Pulmonary artery endothelial cell (primary cell): ENCODE data around the gene TMEM240. TPM values are rescaled to one million over a fixed set of nuclear protein-coding genes. Genes with fewer than 3 reads are reported as not detected.
"Not testable (repeated sequence)": the region's sequence is repeated elsewhere in the genome, so short reads cannot be mapped to it uniquely, and the experiment has no call there.

ENCODE experiments used
- DNase-seq: peaks from one replicate; pipeline ENCODE4 v3.0.0-alpha.2; 2011; ENCODE audit warnings: low read depth, low spot score
- total RNA-seq: library from RNA; depleted of rRNA; stranded (reverse); fragments of >200 nt; gene quantifications from 2 replicates; pipeline ENCODE4 v1.2.3, GENCODE V29; 2014

TMEM240 gene
- total RNA-seq, 1 donor from 2014 or later: 3.0 TPM

DNA sequence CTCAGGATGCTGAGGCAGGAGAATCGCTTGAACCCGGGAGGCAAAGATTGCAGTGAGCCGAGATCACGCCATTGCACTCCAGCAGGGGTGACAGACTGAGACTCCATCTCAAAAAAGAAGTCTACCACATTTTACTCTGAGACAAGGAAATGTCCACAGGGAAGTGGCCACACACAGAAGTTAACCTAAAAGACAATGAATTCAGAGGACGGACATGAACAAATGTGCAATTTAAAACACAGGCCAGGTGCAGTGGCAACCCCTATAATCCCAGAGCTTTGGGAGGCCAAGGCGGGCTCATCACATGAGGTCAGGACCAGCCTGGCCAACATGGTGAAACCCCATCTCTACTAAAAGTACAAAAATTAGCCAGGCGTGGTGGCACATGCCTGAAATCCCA, 17.3 kb upstream of the TMEM240 start:
- not testable (repeated sequence) for DNase-seq

DNA sequence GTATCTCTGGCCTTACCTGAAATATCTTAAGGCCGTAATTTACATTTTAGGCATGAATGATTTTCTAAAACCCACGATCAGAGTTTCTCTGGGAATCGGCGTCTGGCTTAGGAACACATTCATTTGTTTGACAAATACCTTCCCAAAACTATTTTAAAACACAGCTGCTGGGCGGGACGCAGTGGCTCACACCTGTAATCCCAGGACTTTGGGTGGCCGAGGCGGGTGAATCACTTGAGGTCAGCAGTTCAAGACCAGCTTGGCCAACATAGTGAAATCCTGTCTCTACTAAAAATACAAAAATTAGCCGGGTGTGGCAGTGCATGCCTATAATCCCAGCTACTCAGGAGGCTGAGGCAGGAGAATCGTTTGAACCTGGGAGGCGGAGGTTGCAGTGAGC, 16.5 kb upstream of the TMEM240 start:
- not testable (repeated sequence) for DNase-seq

DNA sequence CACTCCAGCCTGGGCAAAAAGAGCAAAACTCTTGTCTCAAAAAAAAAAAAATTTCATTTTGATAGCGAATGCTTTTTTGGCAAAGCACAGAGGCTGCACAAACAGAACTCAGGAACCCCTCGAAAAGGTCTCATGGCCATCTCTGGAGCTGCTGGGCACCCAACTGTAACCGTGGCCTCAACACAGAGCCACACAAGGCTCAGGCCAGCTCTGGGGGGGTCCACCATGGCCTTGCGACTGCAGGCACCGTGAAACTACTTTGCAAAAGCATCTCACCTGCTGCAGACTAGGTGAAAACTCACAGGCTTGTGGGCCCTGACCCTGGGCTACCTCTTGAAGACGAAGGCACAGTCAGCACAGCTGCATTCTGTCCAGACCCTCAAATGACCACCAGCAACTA, 16.1 kb upstream of the TMEM240 start:
- no peak for DNase-seq

DNA sequence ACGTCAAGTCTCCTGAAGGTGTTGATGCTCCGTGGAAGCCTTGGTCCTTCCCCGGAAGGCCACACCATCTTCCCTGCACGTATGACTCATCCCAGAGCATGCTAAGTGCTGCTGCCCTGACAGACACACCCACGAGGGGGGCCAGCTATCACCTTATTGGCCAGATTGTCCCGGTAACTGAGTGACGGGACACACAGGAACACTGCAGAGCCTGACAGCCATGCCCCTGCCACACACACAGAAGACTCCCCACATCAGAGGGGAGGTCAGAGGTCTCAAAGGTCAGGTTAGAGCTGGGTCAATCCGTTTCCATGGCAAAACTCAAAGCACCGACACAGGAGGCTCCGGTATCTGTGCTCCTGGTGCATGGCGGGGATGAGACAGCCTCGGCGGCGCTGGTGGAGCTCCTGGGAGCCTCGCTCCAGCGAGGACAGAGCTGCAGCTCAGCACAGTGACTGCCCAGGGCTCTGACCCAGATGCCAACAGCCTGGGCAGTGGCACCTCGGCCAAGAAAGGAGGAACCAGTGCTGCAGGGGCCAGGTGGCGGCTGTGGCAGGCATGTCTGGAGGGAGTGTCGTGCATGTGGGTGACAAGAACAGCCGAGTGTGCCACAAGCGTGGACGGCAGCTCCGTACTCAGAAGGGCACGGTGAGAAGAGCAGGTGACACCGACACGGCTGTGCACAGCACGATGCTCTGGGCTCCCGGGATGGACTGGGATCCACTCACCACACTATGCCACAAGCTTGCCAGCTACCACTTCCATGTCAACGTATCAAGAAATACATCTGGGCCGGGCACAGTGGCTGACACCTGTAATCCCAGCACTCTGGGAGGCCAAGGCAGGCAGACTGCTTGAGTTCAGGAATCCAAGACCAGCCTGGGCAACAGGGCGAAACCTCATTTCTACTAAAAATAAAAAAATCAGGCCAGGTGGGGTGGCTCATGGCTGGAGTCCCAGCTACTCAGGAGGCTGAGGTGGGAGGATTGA, 14.8 kb upstream of the TMEM240 start:
- no peak for DNase-seq

DNA sequence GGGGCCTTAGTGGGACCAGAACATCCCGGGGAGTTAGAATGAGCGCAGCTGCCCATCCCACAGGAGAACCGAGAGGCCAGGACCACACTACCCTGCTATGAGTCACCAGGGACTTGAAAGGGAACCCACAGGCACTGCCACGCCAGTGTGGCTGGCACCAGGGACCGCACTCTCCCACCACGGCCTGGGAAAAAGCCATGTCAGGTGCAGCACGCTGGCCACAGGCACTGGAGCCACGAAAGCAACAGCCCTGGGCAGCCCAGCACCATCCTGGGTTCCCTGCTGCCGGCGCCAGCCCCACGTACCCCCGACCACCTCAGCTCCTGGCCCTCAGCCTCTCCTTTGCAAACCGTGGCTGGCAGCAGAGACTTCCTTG, 14.1 kb upstream of the TMEM240 start:
- DNase-seq: no peak

DNA sequence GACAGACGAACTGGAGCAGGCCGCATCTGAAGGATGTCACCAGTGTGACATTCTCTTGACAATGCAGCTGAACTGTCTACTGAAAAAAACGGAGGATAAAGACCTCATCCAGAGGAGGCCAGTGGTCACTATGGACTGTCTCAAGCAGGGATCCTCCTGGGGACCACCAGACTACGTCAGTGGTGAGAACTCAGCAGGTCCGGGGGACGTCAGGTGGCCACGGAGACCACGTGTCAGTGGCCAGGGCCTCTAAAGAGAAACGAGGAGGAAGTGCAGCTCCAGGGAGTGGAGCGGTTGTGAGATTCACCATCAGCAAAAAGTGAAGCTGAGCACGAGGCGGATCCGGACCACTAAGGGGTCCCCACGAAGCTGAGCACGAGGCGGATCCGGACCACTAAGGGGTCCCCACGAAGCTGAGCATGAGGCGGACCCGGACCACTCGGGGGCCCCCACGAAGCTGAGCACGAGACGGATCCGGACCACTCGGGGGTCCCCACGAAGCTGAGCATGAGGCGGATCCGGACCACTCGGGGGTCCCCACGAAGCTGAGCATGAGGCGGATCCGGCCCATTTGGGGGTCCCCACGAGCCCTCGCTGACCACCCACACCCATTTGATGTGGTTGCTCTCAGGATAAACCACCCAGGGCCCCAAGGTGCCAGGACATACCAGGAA, 13.5 kb upstream of the TMEM240 start:
- DNase-seq: no peak

DNA sequence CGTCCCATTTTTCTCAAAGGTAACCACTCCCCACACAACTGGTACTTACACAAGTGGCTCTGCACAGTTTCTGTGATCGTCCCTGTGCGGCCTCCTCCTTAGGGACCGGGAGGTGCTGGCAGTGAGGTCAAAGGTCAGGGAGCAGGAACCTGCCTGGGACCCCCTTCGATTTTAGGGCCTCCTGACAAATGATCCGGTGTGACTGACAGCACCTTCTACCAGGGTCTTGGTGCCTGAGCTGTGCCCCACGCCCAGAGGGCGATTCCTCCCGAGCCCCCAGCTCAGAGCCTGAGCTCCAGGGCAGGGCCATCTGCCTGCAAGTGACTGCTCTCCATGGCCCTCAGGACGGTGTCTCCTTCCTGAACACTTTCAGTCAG, 11.8 kb upstream of the TMEM240 start:
- DNase-seq: no peak

DNA sequence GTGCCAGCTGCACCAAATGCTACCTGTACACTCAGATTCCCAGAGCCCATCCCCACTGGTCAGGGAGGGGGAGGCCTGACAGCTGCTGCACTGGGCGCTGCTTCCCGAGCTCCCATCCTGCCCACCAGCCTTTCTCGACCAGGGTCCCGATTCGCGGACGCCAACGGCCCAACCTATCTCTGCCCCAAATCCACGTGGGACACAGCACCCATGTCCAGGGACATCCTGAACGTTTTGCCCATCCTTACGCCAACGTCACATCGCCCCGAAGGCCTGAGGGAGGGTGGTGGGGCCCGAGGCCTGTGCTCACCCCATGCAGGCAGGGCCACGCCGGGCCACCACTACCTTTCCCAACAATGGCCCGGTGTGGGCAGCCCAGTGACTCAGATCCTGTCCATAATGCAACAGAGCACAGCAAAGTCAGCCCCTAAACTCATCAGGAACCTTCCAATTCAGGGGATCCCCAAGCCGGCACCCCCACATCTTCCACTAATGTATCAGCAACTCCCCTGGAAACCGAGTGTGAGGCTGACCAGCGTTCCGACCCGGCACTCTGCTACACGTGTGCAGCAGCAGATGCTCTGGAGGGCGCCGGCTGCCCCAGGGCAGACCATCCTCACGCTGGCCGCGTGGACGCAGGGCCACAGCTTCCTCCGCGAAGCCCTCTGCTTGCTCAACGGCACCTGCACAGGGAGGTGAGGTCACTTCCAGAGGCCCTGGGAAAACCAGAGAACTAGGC, 11.3 kb upstream of the TMEM240 start:
- no peak for DNase-seq

DNA sequence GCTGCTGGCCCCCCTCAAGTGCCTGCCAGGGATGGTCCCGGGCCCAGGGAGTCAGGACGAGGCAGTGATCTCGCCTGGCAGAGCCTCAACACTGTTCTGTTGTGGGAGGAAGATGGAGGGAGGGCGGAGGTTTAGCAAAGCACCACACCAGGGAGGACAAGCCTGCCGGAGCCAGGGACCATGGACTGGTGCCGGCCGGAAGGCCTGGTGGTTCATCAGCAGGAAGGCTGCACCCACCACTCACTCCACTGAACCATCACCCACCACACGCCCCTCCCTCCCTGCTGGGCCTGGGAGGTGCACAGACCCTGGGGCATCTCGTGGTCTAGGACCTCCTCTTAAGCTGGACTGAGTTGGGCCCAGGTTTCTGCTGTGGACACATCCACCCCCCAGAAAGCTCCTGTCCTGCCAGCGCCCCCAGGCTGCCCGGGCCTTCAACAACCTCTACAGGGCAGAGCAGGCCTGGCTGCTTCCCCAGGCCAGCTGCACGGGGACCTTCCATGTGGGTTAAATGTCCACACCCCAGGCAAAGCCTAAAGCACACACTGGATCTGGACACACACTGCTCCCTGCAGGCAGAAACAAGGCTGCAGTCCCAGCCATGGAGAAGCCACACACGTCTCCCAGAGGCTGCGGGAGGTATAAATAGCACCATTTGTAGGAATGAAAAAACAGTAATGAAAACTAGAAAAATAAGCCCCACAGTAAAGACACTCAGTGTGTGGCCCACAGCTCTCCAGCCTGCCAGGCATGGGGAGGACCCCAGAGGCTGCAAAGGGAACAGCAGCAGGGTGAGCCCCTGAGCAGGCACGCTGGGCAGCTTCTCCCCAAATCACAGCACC, 10.4 kb upstream of the TMEM240 start:
- DNase-seq: no peak

DNA sequence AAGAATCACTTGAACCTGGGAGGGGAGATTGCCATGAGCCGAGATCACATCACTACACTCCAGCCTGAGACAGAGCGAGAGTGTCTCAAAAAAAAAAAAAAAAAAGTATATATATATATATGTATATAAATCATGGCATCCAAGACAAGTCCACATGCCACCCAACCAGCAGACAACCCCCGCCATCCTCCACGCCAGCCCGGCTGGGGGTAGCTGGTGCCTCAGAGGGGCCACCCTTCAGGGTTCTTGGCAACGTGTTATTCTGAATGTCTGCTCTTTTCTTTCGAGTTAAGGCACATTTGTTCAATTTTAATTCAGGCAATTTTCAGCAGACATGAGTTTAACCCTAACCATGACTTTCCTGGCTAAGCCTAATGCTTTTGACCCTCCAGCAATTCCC, 9.7 kb upstream of the TMEM240 start:
- DNase-seq: no peak

DNA sequence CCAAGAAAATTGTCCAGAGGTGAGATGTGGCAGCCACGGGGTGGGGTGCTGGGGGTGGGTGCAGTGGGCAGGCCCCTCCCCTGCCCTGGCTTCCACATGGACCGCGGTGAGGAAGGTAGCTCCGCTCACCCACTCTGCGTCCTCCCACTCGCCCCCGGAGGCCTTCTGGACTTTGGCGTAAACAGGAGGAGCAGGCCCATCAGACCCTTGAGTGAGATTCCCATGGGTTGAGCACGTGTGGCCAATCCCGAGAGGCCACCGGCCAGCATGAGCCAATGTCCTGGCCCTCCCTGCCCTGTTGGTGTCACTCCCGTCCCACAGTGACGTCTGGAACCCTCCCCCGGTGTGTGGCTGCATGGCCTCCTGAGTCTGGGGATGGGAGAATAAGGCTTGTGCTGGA, 8.2 kb upstream of the TMEM240 start:
- DNase-seq: no peak

DNA sequence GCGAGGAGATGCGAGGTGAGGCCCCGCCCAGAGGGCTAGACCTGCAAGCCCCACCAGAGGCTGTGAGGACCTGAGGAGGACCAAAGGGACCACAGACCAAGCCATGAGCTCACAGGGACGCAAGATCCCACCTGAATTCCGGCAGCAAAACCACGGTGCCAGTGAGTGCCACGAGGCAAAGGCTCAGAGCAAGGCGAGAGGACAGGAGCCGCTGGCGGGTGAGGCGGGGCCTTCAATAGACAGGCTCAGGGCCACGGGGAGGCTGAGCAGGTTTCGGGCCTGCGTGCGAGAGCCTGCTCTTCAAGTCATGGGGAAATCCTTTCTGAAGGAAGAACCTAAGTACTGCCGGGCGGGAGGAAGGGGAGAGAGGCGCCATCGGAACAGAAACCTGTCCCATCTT, 7.1 kb upstream of the TMEM240 start:
- DNase-seq: no peak

DNA sequence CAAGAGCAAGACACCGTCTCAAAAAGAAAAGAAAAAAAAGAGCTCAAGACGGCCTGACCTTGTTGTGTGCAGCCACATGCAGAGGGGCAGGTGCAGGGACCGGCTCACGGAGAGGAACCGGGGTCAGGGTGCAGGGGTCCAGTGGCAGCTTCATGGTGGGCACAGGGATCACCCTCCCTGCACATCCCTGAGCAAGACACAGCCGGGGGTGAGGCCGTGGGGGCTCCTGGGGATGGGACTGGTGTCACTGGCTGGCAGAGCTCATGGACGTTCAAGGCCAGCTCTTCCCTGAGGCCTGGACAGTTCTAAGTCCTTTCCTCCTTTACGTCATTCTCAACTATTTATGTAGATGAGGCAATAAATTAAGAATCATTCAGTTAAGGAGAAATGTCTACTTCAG, 6.6 kb upstream of the TMEM240 start:
- no peak for DNase-seq

DNA sequence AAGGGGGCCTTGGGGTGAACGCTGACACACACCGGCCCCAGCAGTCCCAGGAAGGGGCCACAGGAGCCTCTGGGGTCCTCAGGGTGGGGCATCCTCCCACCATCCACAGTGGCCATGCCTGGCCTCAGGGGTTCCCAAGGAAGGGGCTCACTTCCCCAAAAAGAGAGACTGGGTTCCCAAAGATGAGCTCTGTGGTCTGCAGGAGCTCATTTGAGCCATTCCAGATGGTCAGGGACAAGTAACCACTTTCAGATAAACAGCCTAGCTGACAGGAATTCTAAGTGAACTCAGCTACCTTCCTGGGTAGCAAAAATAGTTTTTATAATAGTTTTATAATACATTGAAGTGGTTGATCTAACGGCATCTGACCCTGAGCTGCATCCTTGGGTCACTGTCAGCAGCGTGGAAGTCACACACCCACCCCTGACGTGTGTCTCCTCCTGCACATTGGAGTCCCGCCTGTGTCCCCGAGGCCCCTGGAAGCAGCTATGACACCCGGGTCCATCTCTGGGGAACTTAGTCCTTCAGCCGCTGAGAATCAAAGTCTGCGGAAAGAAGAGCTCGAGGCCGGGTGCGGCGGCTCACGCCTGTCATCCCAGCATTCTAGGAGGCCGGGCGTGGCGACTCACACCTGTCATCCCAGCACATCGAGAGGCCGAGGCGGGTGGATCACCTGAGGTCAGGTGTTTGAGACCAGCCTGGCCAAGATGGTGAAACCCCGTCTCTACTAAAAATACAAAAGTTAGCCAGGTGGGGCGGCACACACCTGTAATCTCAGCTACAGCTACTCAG, 5.7 kb upstream of the TMEM240 start:
- DNase-seq: no peak

DNA sequence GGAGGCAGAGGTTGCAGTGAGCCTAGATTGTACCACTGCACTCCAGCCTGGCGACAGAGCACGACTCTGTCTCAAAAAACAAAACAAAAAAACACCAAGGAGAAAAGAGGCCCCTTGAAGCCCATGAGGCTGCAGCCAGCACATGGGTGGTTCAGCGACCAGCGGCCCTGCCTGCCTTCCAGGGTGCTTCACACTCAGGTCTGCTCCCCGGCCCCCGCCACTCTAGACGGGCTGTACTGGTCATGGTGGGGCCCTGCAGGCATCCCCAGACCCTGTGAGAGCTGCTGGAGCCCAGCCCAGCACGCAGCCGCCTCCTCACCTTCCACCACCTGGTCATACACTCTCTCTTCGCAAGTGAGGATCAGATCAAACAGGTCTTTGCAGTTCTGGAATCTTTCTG, 4.1 kb upstream of the TMEM240 start:
- no peak for DNase-seq

DNA sequence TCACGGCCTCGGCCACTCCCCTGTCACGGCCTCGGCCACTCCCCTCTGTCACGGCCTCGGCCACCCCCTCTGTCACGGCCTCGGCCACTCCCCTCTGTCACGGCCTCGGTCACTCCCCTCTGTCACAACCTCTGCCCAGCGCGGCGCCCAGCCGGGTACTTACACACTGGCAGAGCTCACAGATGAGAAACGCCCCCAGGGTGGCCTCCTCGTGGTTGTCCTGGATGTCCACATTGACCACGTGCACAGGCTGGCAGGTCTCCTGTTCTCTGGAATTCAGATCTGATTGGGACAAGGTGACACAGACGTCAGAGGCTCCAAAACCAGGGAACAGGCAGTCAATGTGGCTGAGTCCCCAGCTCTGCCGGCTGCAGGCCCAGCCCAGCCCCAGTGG, 3.3 kb upstream of the TMEM240 start:
- no peak for DNase-seq

DNA sequence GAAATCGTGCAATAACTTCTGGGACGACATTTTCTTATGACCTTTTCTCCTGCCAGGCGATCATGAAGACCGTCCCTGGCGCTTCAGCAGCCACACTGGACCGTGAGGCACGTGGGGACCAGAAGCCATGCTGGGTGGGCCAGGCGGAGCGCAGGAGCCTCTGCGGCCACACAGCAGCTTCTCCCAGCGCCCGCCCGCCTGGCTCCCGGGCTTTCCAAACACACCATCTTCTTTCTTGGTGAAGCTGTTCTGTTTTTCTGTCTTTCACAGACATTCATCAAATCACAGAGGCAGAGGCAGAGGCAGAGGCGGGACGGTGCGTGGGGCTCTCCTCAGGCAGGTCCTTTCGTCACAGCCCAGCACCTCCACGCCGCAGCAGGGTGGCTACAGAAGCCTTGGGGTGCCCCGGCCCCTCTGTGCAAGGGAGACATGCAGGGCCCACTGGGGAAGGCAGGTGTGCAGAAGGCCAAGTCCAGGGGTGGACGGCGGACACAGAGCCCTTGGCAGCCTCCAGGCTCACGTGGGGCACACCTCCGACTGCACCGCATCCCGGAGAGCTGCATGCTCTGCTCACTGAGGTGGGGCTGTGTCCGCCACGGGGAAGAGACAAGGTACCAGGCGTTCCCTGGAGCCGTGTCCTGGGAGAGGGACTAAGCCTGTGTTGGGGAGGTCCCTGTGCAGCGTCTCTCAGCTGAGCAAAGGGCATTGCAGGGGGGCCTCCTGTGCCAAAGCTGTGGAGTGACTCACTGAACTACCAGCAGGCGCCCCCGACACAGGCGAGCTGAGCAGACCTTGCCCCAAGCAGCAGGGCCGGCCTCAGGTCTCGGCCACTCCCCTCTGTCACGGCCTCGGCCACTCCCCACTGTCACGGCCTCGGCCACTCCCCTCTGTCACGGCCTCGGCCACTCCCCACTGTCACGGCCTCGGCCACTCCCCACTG, 2.6 kb upstream of the TMEM240 start:
- DNase-seq: no peak

DNA sequence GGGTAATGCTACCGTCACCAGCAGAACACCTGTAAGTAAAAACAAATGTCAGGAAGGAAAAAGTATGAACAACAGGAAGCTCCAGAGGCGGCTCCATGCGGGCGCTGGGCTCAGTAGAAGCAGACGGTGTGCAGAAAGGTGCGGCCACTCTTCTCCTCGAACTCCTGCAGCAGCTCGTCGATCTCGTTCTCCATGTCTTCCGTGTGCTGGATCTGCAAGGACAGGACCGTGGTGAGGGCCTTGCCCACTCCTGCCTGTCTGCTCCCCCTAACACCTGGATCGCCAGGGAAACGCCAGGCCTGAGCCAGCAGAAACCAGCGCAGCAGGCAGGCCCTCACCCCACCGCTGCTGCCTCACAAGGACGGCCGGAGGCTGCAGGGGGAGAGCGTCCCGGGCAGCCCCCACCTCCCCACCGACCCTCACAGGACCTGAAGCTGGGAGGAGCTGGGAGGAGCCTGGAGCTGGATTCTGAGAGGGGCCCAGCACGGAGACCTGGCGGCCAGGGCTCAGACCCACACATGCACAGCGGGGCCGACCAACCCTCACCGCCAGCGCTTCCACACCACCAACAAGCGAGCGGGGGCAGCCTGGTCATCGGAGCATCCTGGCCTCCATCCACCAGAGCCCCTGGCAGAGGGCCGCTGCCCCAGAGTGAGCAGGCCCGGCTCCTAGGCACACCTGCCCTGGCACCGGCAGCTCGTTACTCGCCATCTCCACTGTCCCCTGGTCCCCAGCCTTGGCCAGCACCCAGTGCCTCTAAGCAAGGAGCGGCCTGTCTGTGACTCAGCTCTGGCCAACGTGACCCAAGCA, 1.7 kb upstream of the TMEM240 start:
- DNase-seq: no peak
